Measurements from ENCODE around the gene TMCO4.

DNA sequence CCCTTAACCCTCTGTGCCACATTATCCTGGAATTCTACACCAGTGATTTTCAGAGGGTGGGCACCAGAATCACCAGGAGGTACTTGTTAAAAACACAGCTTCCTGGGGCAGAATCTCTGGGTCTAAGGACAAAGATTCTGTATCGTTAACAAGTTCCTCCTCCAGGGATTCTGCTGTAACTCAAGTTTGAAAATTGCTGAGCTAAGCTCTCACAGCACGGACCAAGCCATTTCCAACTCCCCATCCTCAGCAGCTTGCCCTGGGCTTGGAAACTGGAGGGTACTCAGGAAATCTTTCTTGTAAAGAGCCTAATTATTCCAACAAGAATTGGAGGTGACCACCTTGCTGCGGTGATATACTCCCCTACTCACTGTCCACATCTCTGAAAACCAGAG lies 48.8 kb downstream of the TMCO4 start:
- TF ChIP-seq, protein P1, sequence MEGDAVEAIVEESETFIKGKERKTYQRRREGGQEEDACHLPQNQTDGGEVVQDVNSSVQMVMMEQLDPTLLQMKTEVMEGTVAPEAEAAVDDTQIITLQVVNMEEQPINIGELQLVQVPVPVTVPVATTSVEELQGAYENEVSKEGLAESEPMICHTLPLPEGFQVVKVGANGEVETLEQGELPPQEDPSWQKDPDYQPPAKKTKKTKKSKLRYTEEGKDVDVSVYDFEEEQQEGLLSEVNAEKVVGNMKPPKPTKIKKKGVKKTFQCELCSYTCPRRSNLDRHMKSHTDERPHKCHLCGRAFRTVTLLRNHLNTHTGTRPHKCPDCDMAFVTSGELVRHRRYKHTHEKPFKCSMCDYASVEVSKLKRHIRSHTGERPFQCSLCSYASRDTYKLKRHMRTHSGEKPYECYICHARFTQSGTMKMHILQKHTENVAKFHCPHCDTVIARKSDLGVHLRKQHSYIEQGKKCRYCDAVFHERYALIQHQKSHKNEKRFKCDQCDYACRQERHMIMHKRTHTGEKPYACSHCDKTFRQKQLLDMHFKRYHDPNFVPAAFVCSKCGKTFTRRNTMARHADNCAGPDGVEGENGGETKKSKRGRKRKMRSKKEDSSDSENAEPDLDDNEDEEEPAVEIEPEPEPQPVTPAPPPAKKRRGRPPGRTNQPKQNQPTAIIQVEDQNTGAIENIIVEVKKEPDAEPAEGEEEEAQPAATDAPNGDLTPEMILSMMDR (IDR thresholded peaks at IDR 0.05) = no peak
- no peak for TF ChIP-seq POLR2A (IDR thresholded peaks at IDR 0.05)
